SW 1271 (cell line): ENCODE data around the gene AMIGO1.
"Not testable (repeated sequence)": the region's sequence is repeated elsewhere in the genome, so short reads cannot be mapped to it uniquely, and the experiment has no call there.

Source experiments
- DNase-seq, 2 experiments: peaks; one replicate each; lab custom pipeline; 2025; lab: John Stamatoyannopoulos, UW

Gene AMIGO1

GRCh38 chr1:109483672-109484518, 25.6 kb downstream of the AMIGO1 start, which contains the start of gene ATXN7L2:
Gene ATXN7L2, plus strand, starts transcription at chr1:109483905. Its CDS starts 49 bp downstream, at chr1:109483954.
- DNase-seq: peak; percentile 22 to 74

GRCh38 chr1:109482791-109483671, 26.5 kb downstream of the AMIGO1 start:
- no peak for DNase-seq

GRCh38 chr1:109482242-109482641, 27.3 kb downstream of the AMIGO1 start:
- DNase-seq: no peak

- DNase-seq: no peak
Measured at GRCh38 chr1:109481646-109482045, 27.9 kb downstream of the AMIGO1 start.

- no peak for DNase-seq
Measured at GRCh38 chr1:109479901-109480300, 29.6 kb downstream of the AMIGO1 start.

GRCh38 chr1:109479311-109479710, 30.2 kb downstream of the AMIGO1 start:
- DNase-seq: no peak

GRCh38 chr1:109478806-109479205, 30.7 kb downstream of the AMIGO1 start:
- no peak for DNase-seq

- DNase-seq: no peak
Measured at GRCh38 chr1:109477821-109478220, 31.7 kb downstream of the AMIGO1 start.

GRCh38 chr1:109476825-109477224, 32.7 kb downstream of the AMIGO1 start:
- no peak for DNase-seq

GRCh38 chr1:109475261-109475660, 34.3 kb downstream of the AMIGO1 start:
- no peak for DNase-seq

GRCh38 chr1:109474697-109475096, 34.8 kb downstream of the AMIGO1 start:
- DNase-seq: no peak

GRCh38 chr1:109473284-109474057, 36.1 kb downstream of the AMIGO1 start:
- DNase-seq: not testable (repeated sequence)

- no peak for DNase-seq
Measured at GRCh38 chr1:109472779-109473178, 36.7 kb downstream of the AMIGO1 start.

- no peak for DNase-seq
Measured at GRCh38 chr1:109470245-109470644, 39.3 kb downstream of the AMIGO1 start.

- DNase-seq: no peak
Measured at GRCh38 chr1:109468903-109469302, 40.6 kb downstream of the AMIGO1 start.

- DNase-seq: no peak
Measured at GRCh38 chr1:109468061-109468460, 41.5 kb downstream of the AMIGO1 start.

GRCh38 chr1:109467301-109467777, 42.2 kb downstream of the AMIGO1 start:
- no peak for DNase-seq

GRCh38 chr1:109466452-109467300, 42.9 kb downstream of the AMIGO1 start, which contains the start of gene SYPL2:
Gene SYPL2, plus strand, starts transcription at chr1:109466546. Its CDS starts 298 bp downstream, at chr1:109466844.
- DNase-seq: no peak

GRCh38 chr1:109466125-109466451, 43.4 kb downstream of the AMIGO1 start:
- DNase-seq: no peak

- DNase-seq: no peak
Measured at GRCh38 chr1:109457819-109458218, 51.7 kb downstream of the AMIGO1 start.
